Fibroblast of lung (primary cell): Measurements from ENCODE around the gene ACAN. TPM values are rescaled to one million over a fixed set of nuclear protein-coding genes. Genes with fewer than 3 reads are reported as not detected.

ENCODE experiments used
- DNase-seq, 2 donors: peaks; one replicate each; pipeline versions ENCODE4 v3.0.0 to v3.0.0-alpha.2; 2010; ENCODE audit warnings: low read depth in 2 of 2
- H2AFZ ChIP-seq: 2 replicates; pipeline ENCODE4 v1.5.1; 2012; ENCODE audit warnings: low read length, control low read depth, inconsistent platforms
- H3K27ac ChIP-seq: 2 replicates; pipeline ENCODE4 v1.5.1; 2011; ENCODE audit warnings: low read length, control low read depth; ENCODE audit not compliant: insufficient read depth
- H3K27me3 ChIP-seq: 2 replicates; pipeline ENCODE4 v1.5.1; 2011; ENCODE audit warnings: mild to moderate bottlenecking, low read length; ENCODE audit not compliant: control insufficient read depth, insufficient read depth
- H3K36me3 ChIP-seq: 2 replicates; pipeline ENCODE4 v1.5.1; 2011; ENCODE audit warnings: low read length; ENCODE audit not compliant: control insufficient read depth, insufficient read depth
- H3K4me1 ChIP-seq: 2 replicates; pipeline ENCODE4 v1.5.1; 2011; ENCODE audit warnings: low read length; ENCODE audit not compliant: control insufficient read depth, insufficient read depth; ENCODE audit errors: extremely low read depth
- H3K4me2 ChIP-seq: 2 replicates; pipeline ENCODE4 v1.5.1; 2011; ENCODE audit warnings: low read length, control low read depth; ENCODE audit not compliant: insufficient read depth; ENCODE audit errors: extremely low read depth
- H3K4me3 ChIP-seq, 4 experiments: fragments of 200-600 bp in 1 of 4; sonication (generic) in 1 of 4; replicated peaks in 1 of 4; 2 replicates each; pipeline ENCODE4 v1.5.1; 2011 to 2016; ENCODE audit warnings: low read length in 4 of 4, low read depth in 3 of 4, mild to moderate bottlenecking in 3 of 4, control low read depth in 2 of 4, inconsistent platforms in 1 of 4, mixed read lengths in 1 of 4; ENCODE audit not compliant: insufficient read depth in 1 of 4; ENCODE audit errors: control extremely low read depth in 1 of 4
- H3K79me2 ChIP-seq: 2 replicates; pipeline ENCODE4 v1.5.1; 2012; ENCODE audit warnings: mild to moderate bottlenecking, low read length, inconsistent platforms; ENCODE audit not compliant: control insufficient read depth, insufficient read depth
- H3K9ac ChIP-seq: 2 replicates; pipeline ENCODE4 v1.5.1; 2011; ENCODE audit warnings: mild to moderate bottlenecking, low read length, control low read depth; ENCODE audit not compliant: insufficient read depth
- H3K9me3 ChIP-seq: 2 replicates; pipeline ENCODE4 v1.5.1; 2012; ENCODE audit warnings: low read depth, low read length; ENCODE audit not compliant: control insufficient read depth, insufficient read depth
- H4K20me1 ChIP-seq: 2 replicates; pipeline ENCODE4 v1.5.1; 2011; ENCODE audit warnings: low read length; ENCODE audit not compliant: control insufficient read depth, insufficient read depth; ENCODE audit errors: extremely low read depth
- EZH2 ChIP-seq: IDR thresholded peaks from 2 replicates; pipeline ENCODE4 v1.5.1; 2012; ENCODE audit warnings: low read length, control low read depth, mild to moderate bottlenecking; ENCODE audit errors: missing control alignments
- polyA plus RNA-seq, 2 donors: library from polyadenylated mRNA; depleted of rRNA in 1 of 2; stranded (reverse) in 1 of 2; unstranded in 1 of 2; fragments of >200 nt; gene quantifications; 2 replicates each; pipeline ENCODE4 v1.2.1, GENCODE V29; 2011 to 2012; ENCODE audit warnings: missing spikeins in 1 of 2
- total RNA-seq: library from RNA; depleted of rRNA; stranded (reverse); fragments of >200 nt; gene quantifications from 2 replicates; pipeline ENCODE4 v1.2.1, GENCODE V29; 2014
- TF ChIP-seq, protein P1 (sequence below), 2 donors: IDR thresholded peaks in 1 of 2; conservative IDR thresholded peaks in 1 of 2; 1 replicate in 1 of 2; 2 replicates in 1 of 2; pipeline ENCODE4 v1.5.1; 2011 to 2012; ENCODE audit warnings: low read length in 2 of 2, control low read depth in 1 of 2, inconsistent platforms in 1 of 2, low read depth in 1 of 2, mild to moderate bottlenecking in 1 of 2

Gene ACAN
- total and polyA plus RNA-seq, 2 donors (not counting 1 experiment from before 2014, with no cell fraction given), result under 0.01 to 3.0 TPM

DNA sequence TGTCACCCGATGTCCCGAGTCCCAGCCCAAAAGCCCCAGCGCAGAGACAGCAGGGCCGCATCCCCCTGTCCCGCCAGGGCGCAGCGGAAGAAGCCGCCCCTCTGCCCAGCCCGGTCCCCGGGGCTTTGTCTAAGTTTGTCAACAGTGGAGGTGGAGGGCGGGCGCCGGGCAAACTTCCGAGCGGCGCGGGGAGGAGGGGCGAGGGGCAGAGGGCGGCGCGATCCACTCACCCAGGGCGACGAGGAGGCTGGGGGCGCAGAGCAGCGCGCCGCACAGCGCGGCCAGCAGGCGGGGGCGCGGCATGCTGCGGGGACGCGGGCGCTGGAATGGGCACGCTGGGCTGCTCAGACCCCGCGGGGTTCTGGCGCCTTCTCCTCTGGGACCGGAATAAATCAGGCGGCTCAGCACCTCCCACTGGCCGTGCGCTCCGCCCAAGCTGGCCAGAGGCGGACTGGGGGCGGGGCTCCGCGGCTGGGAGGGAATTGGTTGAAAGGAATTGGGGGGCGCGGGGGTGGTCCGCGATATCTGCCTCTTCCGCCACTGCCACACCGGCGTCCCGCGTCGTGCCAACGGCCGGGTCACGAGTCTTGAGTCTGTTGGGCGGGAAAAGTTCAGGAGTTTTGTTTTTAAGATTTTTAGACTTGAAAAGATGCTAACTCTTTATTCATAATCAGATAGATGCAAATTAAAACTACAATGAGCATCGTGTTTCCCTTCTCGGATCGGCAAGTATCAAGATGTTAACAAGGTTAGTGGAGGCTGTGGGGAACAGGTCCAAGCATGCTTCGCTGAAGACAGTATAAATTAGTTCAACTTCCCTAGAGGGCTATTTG, 110.0 kb downstream of the ACAN start, which contains the start of gene MFGE8:
MFGE8 (minus strand) TSS at position 363 of the 833 bp plus-strand sequence; CDS start at position 303, 60 bp downstream.
- Histone ChIP-seq H3K4me3 (peak within 1 kb of the TSS; percentile 80 to 95 (median 88)), H3K27me3 (no peaks in the 10 kb centered on the region), H3K79me2 (peaks cover 8% of the 10 kb centered on the region), H3K9me3 (no peaks in the 10 kb centered on the region), H3K36me3 (peaks cover 8% of the 10 kb centered on the region), H3K9ac (peak within 1 kb of the TSS; percentile 66), H2AFZ (peak within 1 kb of the TSS; percentile 60), H3K4me2 (peak within 1 kb of the TSS; percentile 100), H3K4me1 (peaks cover 10% of the 10 kb centered on the region), H3K27ac (peak within 1 kb of the TSS; percentile 71), H4K20me1 (no peaks in the 10 kb centered on the region)
- DNase-seq, result peak; percentile 66 to 75
- TF ChIP-seq, protein P1, sequence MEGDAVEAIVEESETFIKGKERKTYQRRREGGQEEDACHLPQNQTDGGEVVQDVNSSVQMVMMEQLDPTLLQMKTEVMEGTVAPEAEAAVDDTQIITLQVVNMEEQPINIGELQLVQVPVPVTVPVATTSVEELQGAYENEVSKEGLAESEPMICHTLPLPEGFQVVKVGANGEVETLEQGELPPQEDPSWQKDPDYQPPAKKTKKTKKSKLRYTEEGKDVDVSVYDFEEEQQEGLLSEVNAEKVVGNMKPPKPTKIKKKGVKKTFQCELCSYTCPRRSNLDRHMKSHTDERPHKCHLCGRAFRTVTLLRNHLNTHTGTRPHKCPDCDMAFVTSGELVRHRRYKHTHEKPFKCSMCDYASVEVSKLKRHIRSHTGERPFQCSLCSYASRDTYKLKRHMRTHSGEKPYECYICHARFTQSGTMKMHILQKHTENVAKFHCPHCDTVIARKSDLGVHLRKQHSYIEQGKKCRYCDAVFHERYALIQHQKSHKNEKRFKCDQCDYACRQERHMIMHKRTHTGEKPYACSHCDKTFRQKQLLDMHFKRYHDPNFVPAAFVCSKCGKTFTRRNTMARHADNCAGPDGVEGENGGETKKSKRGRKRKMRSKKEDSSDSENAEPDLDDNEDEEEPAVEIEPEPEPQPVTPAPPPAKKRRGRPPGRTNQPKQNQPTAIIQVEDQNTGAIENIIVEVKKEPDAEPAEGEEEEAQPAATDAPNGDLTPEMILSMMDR (conservative IDR thresholded peaks at IDR 0.05 in 1 of 2, IDR thresholded peaks at IDR 0.05 in 1 of 2; ENCODE audit: low read depth in 1 of 2, low read length in 2 of 2), result peak in 1 of 2 donors; percentile 2
- TF ChIP-seq EZH2, result no peak

DNA sequence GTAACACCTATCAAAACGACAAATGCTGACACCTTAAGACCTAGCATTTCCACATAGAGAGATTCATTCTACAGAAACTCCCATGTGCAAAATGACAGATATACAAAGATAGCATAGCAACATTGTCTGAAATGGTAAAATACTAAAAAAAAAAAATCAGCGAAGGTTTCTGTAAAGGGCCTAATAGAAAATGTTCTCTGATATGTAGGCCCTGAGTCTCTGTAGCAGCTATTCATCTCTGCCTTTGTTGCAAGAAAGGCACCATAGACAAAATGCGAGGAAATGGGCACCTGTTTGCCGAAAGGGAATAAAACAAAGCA, 110.6 kb downstream of the ACAN start:
- no peaks in the 10 kb centered on the region for H3K9me3 ChIP-seq

DNA sequence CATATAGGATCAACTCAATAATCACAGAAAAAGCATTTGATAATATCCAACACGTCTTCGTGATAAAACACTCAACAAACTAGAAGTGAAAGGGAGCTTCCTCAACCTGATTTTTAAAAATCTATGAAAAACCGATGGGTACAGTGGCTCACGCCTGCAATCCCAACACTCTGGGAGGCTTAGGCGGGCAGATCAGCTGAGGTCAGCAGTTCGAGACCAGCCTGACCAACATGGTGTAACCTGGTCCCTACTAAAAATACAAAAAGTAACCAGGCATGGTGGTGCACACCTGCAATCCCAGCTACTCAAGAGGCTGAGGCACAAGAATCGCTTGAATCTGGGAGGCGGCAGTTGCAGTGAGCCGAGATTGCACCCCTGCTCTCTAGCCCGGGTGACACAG, 112.1 kb downstream of the ACAN start:
- Histone ChIP-seq H3K4me2 (no peak overlapping the region), H3K9ac (no peak overlapping the region)

More for the DNA sequence above, 110.6 kb downstream of the ACAN start:
- Histone ChIP-seq H3K36me3 (peaks cover 8% of the 10 kb centered on the region), H3K4me2 (peak overlapping the region; percentile 85), H3K27ac (peak overlapping the region; percentile 20), H3K27me3 (no peaks in the 10 kb centered on the region), H3K79me2 (peaks cover 8% of the 10 kb centered on the region), H4K20me1 (no peaks in the 10 kb centered on the region), H2AFZ (peak overlapping the region; percentile 60), H3K4me1 (peaks cover 10% of the 10 kb centered on the region), H3K4me3 (peak overlapping the region in 3 of 4 experiments; percentile 58 to 95 (median 80)), H3K9ac (no peak overlapping the region)
- TF ChIP-seq, protein P1 (conservative IDR thresholded peaks at IDR 0.05 in 1 of 2, IDR thresholded peaks at IDR 0.05 in 1 of 2; ENCODE audit: low read depth in 1 of 2, low read length in 2 of 2), result no peak
- no peak for TF ChIP-seq EZH2
- DNase-seq, result no peak

More for the DNA sequence above, 112.1 kb downstream of the ACAN start:
- Histone ChIP-seq H3K36me3 (peaks cover under 1% of the 10 kb centered on the region), H3K9me3 (no peaks in the 10 kb centered on the region), H3K27ac (no peak overlapping the region), H3K4me1 (peaks cover 10% of the 10 kb centered on the region), H3K27me3 (no peaks in the 10 kb centered on the region), H4K20me1 (no peaks in the 10 kb centered on the region), H3K79me2 (peaks cover 8% of the 10 kb centered on the region), H2AFZ (no peak overlapping the region), H3K4me3 (no peak overlapping the region)
- no peak for DNase-seq
- TF ChIP-seq, protein P1 (conservative IDR thresholded peaks at IDR 0.05 in 1 of 2, IDR thresholded peaks at IDR 0.05 in 1 of 2; ENCODE audit: low read depth in 1 of 2, low read length in 2 of 2), result no peak
- TF ChIP-seq EZH2, result no peak
